ENCODE data around the gene MYBPC2.

- TF ChIP-seq EZH2phosphoT487 (IDR thresholded peaks at IDR 0.05; ENCODE audit: borderline replicate concordance, low read length) (no peak), CTCF (conservative IDR thresholded peaks at IDR 0.05; ENCODE audit: low read depth, low read length) (no peak)
Measured at GRCh38 chr19:50399368-50399745, 33.3 kb upstream of the MYBPC2 start.
